Progenitor cell of endocrine pancreas (in vitro differentiated cells): ENCODE measurements around the gene ITPR2. TPM values are rescaled to one million over a fixed set of nuclear protein-coding genes. Genes with fewer than 3 reads are reported as not detected.

Source experiments
- DNase-seq: peaks from one replicate; pipeline ENCODE4 v3.0.0; 2021; ENCODE audit warnings: low spot score; ENCODE audit not compliant: unreplicated experiment
- H3K27ac Mint-ChIP-seq: 2 replicates; pipeline ENCODE4 v1.8.0; 2021; ENCODE audit warnings: mild to moderate bottlenecking, moderate library complexity, mixed read lengths
- H3K27me3 Mint-ChIP-seq: 2 replicates; pipeline ENCODE4 v1.8.0; 2021; ENCODE audit warnings: mixed read lengths
- H3K36me3 Mint-ChIP-seq: 2 replicates; pipeline ENCODE4 v1.8.0; 2022; ENCODE audit warnings: mixed read lengths; ENCODE audit not compliant: insufficient read depth
- H3K4me1 Mint-ChIP-seq: 2 replicates; pipeline ENCODE4 v1.8.0; 2021; ENCODE audit warnings: low read depth, mixed read lengths
- H3K4me3 Mint-ChIP-seq: 2 replicates; pipeline ENCODE4 v1.8.0; 2021; ENCODE audit warnings: low read depth, mild to moderate bottlenecking, moderate library complexity, mixed read lengths
- H3K9me3 Mint-ChIP-seq: 2 replicates; pipeline ENCODE4 v1.8.0; 2021; ENCODE audit warnings: low read depth, mixed read lengths
- total RNA-seq: library from RNA; stranded (reverse); gene quantifications from 2 replicates; pipeline ENCODE4 v1.2.1, GENCODE V29; 2021
- TF ChIP-seq, protein P1 (sequence below): fragments of 200-600 bp; sonication (generic); IDR thresholded peaks from one replicate; pipeline ENCODE4 v1.5.0; 2021; ENCODE audit warnings: antibody characterized with exemption, mild to moderate bottlenecking; ENCODE audit not compliant: unreplicated experiment

The ITPR2 gene
- total RNA-seq, 1 donor from 2014 or later, result 72.4 TPM

DNA sequence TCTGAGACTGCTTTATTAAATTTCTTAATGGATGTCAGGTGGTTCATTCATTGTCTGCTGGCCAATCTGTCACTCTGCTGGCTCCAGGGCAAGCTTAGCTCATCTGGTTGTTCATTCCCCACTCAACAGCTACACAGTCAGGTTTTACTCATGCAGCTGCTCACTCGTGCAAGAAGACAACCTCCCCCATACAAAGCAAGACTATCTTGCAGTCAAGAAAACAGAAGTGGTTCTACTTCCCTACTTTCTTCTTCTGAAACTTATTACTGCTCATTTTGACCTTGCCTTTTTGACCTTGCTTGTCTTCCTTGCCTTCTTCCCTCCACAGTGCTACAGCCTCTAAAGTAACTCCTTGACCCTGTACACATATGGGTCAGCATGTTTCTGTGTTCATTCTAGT, 359.7 kb downstream of the ITPR2 start:
- no peak for DNase-seq
- Mint-ChIP-seq H3K9me3 (peaks cover 6% of the 10 kb centered on the region), H3K36me3 (peaks cover 17% of the 10 kb centered on the region), H3K27ac (no peak overlapping the region), H3K4me1 (no peaks in the 10 kb centered on the region), H3K4me3 (no peak overlapping the region), H3K27me3 (no peaks in the 10 kb centered on the region)
- TF ChIP-seq, protein P1, sequence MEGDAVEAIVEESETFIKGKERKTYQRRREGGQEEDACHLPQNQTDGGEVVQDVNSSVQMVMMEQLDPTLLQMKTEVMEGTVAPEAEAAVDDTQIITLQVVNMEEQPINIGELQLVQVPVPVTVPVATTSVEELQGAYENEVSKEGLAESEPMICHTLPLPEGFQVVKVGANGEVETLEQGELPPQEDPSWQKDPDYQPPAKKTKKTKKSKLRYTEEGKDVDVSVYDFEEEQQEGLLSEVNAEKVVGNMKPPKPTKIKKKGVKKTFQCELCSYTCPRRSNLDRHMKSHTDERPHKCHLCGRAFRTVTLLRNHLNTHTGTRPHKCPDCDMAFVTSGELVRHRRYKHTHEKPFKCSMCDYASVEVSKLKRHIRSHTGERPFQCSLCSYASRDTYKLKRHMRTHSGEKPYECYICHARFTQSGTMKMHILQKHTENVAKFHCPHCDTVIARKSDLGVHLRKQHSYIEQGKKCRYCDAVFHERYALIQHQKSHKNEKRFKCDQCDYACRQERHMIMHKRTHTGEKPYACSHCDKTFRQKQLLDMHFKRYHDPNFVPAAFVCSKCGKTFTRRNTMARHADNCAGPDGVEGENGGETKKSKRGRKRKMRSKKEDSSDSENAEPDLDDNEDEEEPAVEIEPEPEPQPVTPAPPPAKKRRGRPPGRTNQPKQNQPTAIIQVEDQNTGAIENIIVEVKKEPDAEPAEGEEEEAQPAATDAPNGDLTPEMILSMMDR, result no peak

DNA sequence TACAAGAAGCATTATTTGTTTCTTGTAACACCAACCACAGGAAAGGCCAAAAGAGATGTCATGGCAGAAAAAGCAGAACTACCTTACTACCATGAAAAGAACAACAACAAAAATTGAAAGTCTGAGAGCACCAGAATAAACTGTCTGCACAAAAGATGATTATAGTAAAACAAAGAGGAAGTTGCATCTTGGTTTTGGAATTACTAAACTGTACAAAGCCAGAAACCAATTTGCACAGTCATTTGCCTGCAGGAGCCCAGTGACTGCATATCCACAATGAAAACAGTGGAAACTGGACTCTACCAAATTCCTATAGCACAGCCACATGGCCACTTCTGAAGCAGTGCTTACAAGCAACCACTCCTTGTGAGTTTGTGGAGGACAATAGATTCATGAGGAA, 361.4 kb downstream of the ITPR2 start:
- TF ChIP-seq, protein P1, result no peak

DNA sequence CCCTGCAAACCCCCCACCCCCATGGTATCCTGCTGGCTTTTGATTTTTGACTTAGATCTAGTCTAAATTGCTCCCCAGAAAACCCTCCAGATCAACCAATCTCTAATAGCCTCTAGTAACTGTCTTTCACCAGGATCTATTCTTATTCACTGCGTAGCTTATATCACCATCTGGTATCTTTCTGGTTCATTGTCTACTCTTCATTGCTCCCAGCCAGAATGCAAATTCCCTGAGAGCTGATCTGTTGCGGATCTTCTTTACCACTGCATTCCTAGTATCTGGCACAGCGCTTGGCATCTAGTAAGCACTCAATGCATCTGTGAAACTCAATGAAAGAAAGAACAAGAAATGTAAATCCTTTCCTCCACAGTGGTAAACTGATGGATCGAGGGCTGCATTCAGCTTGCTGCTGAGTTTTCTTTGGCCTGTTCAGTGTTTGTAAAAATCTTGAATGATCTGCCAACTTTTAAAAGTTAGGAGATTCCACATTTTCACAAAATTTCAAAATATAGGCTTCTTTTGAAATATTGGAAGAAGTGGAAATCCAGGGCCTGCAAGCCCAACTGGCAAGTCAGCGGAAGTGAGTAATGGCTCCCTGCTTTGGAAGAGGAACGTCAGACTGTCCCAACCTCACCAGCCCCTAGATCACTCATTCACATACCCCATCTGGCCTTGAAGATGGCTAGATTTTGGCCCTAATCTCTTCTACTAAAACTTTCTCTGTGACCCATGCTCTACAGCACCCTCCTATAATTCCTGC, 363.4 kb downstream of the ITPR2 start:
- no peak for DNase-seq
- Mint-ChIP-seq H3K9me3 (no peaks in the 10 kb centered on the region), H3K4me3 (no peak overlapping the region), H3K36me3 (peaks cover 5% of the 10 kb centered on the region), H3K4me1 (no peaks in the 10 kb centered on the region), H3K27ac (no peak overlapping the region), H3K27me3 (no peaks in the 10 kb centered on the region)
- TF ChIP-seq, protein P1, result no peak

More for the DNA sequence above, 361.4 kb downstream of the ITPR2 start:
- H3K4me3 Mint-ChIP-seq, result no peak overlapping the region
- no peak for DNase-seq
- peaks cover 15% of the 10 kb centered on the region for H3K36me3 Mint-ChIP-seq
- no peaks in the 10 kb centered on the region for H3K4me1 Mint-ChIP-seq
- no peaks in the 10 kb centered on the region for H3K27me3 Mint-ChIP-seq
- H3K27ac Mint-ChIP-seq, result no peak overlapping the region
- peaks cover 6% of the 10 kb centered on the region for H3K9me3 Mint-ChIP-seq

DNA sequence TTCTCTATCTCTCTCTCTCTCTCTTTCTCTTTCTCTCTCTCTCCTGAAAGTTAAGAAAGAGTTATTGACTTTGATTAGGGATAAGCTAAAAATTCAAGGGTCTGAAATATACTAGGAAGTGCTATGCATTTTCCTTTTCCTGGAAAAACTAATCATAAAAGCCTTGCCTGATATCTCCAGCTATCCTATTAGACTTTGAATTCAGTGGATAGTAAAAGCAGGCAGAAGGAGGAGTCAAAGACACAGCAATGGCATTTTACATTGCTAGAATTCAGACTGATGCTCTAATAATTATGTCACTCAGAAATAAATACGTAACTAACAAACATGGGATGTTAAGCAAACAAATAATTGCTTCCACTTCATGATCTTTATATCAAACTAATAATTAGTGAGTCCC, 365.6 kb downstream of the ITPR2 start:
- TF ChIP-seq, protein P1, result no peak
- no peak overlapping the region for H3K4me3 Mint-ChIP-seq
- DNase-seq, result no peak
- no peaks in the 10 kb centered on the region for H3K27me3 Mint-ChIP-seq
- H3K4me1 Mint-ChIP-seq, result no peaks in the 10 kb centered on the region
- H3K27ac Mint-ChIP-seq, result no peak overlapping the region
- H3K9me3 Mint-ChIP-seq, result no peaks in the 10 kb centered on the region
- peaks cover 3% of the 10 kb centered on the region for H3K36me3 Mint-ChIP-seq

DNA sequence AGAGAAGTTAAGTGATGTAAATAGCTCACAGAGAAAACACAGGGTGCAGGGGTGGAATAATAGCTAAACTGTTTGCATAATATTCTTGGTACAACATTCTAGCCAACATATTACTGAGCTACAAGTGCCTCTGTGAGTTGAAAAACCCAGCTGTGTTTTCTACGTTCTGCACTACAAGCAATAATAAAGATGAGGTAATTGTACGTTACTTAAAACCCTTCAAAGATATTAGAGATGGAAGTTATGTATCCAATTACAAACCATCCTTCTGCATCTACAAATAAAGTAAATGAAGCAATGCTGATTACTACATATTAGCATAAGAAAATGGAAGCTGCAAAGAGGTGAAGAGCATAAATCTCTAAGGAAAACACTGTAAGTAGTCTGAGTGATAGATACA, 366.3 kb downstream of the ITPR2 start:
- Mint-ChIP-seq H3K36me3 (peaks cover 1% of the 10 kb centered on the region), H3K27me3 (no peaks in the 10 kb centered on the region), H3K9me3 (no peaks in the 10 kb centered on the region), H3K27ac (no peak overlapping the region), H3K4me1 (no peaks in the 10 kb centered on the region), H3K4me3 (no peak overlapping the region)
- TF ChIP-seq, protein P1, result no peak
- no peak for DNase-seq
